ENCODE data around the gene ZFP1. TPM values are rescaled to one million over a fixed set of nuclear protein-coding genes. Genes with fewer than 3 reads are reported as not detected.
"Not testable (repeated sequence)": the region's sequence is repeated elsewhere in the genome, so short reads cannot be mapped to it uniquely, and the experiment has no call there.

The ZFP1 gene
- total and polyA plus RNA-seq, 5 donors = 3.8 to 11.2 (median 8.7) TPM

- 80% methylated on average over 10 of the region's 10 CpGs for WGBS
- intact Hi-C loops (cut with DNase I) = no loop called here
These were observed 45.6 kb downstream of the ZFP1 start for GRCh38 chr16:75193730-75194444.

GRCh38 chr16:75195811-75196790 is 47.8 kb downstream of the ZFP1 start:
- no peaks in the 10 kb centered on the region for H3K4me1 ChIP-seq (ENCODE audit: control insufficient read depth, insufficient read depth, low read length)
- H3K9me3 ChIP-seq (ENCODE audit: control insufficient read depth, low read length) = no peaks in the 10 kb centered on the region
- DNase-seq = no peak
- H3K27ac ChIP-seq (ENCODE audit: low read length) = no peak overlapping the region
- intact Hi-C loops (cut with DNase I) = no loop called here
- no peaks in the 10 kb centered on the region for H3K27me3 ChIP-seq (ENCODE audit: control insufficient read depth, insufficient read depth)
- 82% methylated on average over 24 of the region's 24 CpGs for WGBS
- no peak overlapping the region for H3K4me3 ChIP-seq (ENCODE audit: low read length)
- no peak for ATAC-seq

More at GRCh38 chr16:75193730-75194444, 45.6 kb downstream of the ZFP1 start:
- DNase-seq = no peak
- Histone ChIP-seq H3K4me1 (ENCODE audit: control insufficient read depth, insufficient read depth, low read length) (no peaks in the 10 kb centered on the region), H3K9me3 (ENCODE audit: control insufficient read depth, low read length) (no peaks in the 10 kb centered on the region), H3K27me3 (ENCODE audit: control insufficient read depth, insufficient read depth) (no peaks in the 10 kb centered on the region), H3K4me3 (ENCODE audit: low read length) (no peak overlapping the region), H3K27ac (ENCODE audit: low read length) (no peak overlapping the region)
- no peak for ATAC-seq

- no peak for ATAC-seq
- no peak for DNase-seq
- intact Hi-C loops (cut with DNase I) = no loop called here
These were observed 48.5 kb downstream of the ZFP1 start for GRCh38 chr16:75196836-75197235.

GRCh38 chr16:75197522-75198134 is 49.3 kb downstream of the ZFP1 start:
- 52% methylated on average over 14 of the region's 14 CpGs for WGBS
- Histone ChIP-seq H3K4me1 (ENCODE audit: control insufficient read depth, insufficient read depth, low read length) (no peaks in the 10 kb centered on the region), H3K27me3 (ENCODE audit: control insufficient read depth, insufficient read depth) (no peaks in the 10 kb centered on the region), H3K9me3 (ENCODE audit: control insufficient read depth, low read length) (no peaks in the 10 kb centered on the region), H3K4me3 (ENCODE audit: low read length) (no peak overlapping the region), H3K27ac (ENCODE audit: low read length) (no peak overlapping the region)
- no peak for ATAC-seq
- DNase-seq = no peak
- intact Hi-C loops (cut with DNase I) = loop anchor here in 2 of 4 donors (2.0 kb wide), 1 partner anchor 205 kb away; no protein-coding TSS in a partner anchor

More at GRCh38 chr16:75196836-75197235, 48.5 kb downstream of the ZFP1 start:
- Histone ChIP-seq H3K9me3 (ENCODE audit: control insufficient read depth, low read length) (no peaks in the 10 kb centered on the region), H3K4me1 (ENCODE audit: control insufficient read depth, insufficient read depth, low read length) (no peaks in the 10 kb centered on the region), H3K27me3 (ENCODE audit: control insufficient read depth, insufficient read depth) (no peaks in the 10 kb centered on the region), H3K4me3 (ENCODE audit: low read length) (no peak overlapping the region), H3K27ac (ENCODE audit: low read length) (no peak overlapping the region)
- WGBS = 71% methylated on average over 9 of the region's 9 CpGs

GRCh38 chr16:75198135-75198600 is 49.8 kb downstream of the ZFP1 start:
- H3K27ac ChIP-seq (ENCODE audit: low read length) = no peak overlapping the region
- H3K4me1 ChIP-seq (ENCODE audit: control insufficient read depth, insufficient read depth, low read length) = no peaks in the 10 kb centered on the region
- no peaks in the 10 kb centered on the region for H3K27me3 ChIP-seq (ENCODE audit: control insufficient read depth, insufficient read depth)
- H3K9me3 ChIP-seq (ENCODE audit: control insufficient read depth, low read length) = no peaks in the 10 kb centered on the region
- intact Hi-C loops (cut with DNase I) = loop anchor here in 2 of 4 donors (2.0 kb wide), 1 partner anchor 205 kb away; no protein-coding TSS in a partner anchor
- no peak for ATAC-seq
- no peak for DNase-seq
- 18% methylated on average over 18 of the region's 18 CpGs for WGBS
- no peak overlapping the region for H3K4me3 ChIP-seq (ENCODE audit: low read length)

- no peaks in the 10 kb centered on the region for H3K4me1 ChIP-seq (ENCODE audit: control insufficient read depth, insufficient read depth, low read length)
- no peak overlapping the region for H3K4me3 ChIP-seq (ENCODE audit: low read length)
- DNase-seq (peak in 1 of 3 donors; percentile 9), ATAC-seq (no peak)
- no peaks in the 10 kb centered on the region for H3K9me3 ChIP-seq (ENCODE audit: control insufficient read depth, low read length)
- 92% methylated on average over 13 of the region's 13 CpGs for WGBS
- no peaks in the 10 kb centered on the region for H3K27me3 ChIP-seq (ENCODE audit: control insufficient read depth, insufficient read depth)
- H3K27ac ChIP-seq (ENCODE audit: low read length) = no peak overlapping the region
- intact Hi-C loops (cut with DNase I) = loop anchor here in 2 of 4 donors (2.0 to 10.0 kb wide), 2 partner anchors 19 to 183 kb away; no protein-coding TSS in a partner anchor
These were observed 53.8 kb downstream of the ZFP1 start for GRCh38 chr16:75202069-75202590.

- H3K27me3 ChIP-seq (ENCODE audit: control insufficient read depth, insufficient read depth) = no peaks in the 10 kb centered on the region
- no peaks in the 10 kb centered on the region for H3K9me3 ChIP-seq (ENCODE audit: control insufficient read depth, low read length)
- H3K27ac ChIP-seq (ENCODE audit: low read length) = no peak overlapping the region
- H3K4me3 ChIP-seq (ENCODE audit: low read length) = no peak overlapping the region
- no peaks in the 10 kb centered on the region for H3K4me1 ChIP-seq (ENCODE audit: control insufficient read depth, insufficient read depth, low read length)
- ATAC-seq (no peak), DNase-seq (peak in 1 of 3 donors; percentile 12)
- intact Hi-C loops (cut with DNase I) = loop anchor here in 2 of 4 donors (2.0 to 10.0 kb wide), 2 partner anchors 18 to 182 kb away; no protein-coding TSS in a partner anchor
- WGBS = 86% methylated on average over 12 of the region's 12 CpGs
These were observed 54.8 kb downstream of the ZFP1 start for GRCh38 chr16:75203096-75203495.

- H3K4me1 ChIP-seq (ENCODE audit: control insufficient read depth, insufficient read depth, low read length) = no peaks in the 10 kb centered on the region
- no peaks in the 10 kb centered on the region for H3K27me3 ChIP-seq (ENCODE audit: control insufficient read depth, insufficient read depth)
- no peak overlapping the region for H3K4me3 ChIP-seq (ENCODE audit: low read length)
- WGBS = 78% methylated on average over 13 of the region's 13 CpGs
- peak in 1 of 3 donors; percentile 42 for DNase-seq
- intact Hi-C loops (cut with DNase I) = loop anchor here in 2 of 4 donors (2.0 to 10.0 kb wide), 2 partner anchors 17 to 181 kb away; no protein-coding TSS in a partner anchor
- no peak overlapping the region for H3K27ac ChIP-seq (ENCODE audit: low read length)
- H3K9me3 ChIP-seq (ENCODE audit: control insufficient read depth, low read length) = no peaks in the 10 kb centered on the region
- ATAC-seq = no peak
These were observed 55.5 kb downstream of the ZFP1 start for GRCh38 chr16:75203667-75204409.

- Histone ChIP-seq H3K4me3 (ENCODE audit: low read length) (no peak overlapping the region), H3K4me1 (ENCODE audit: control insufficient read depth, insufficient read depth, low read length) (no peaks in the 10 kb centered on the region), H3K27me3 (ENCODE audit: control insufficient read depth, insufficient read depth) (no peaks in the 10 kb centered on the region), H3K9me3 (ENCODE audit: control insufficient read depth, low read length) (no peaks in the 10 kb centered on the region), H3K27ac (ENCODE audit: low read length) (no peak overlapping the region)
- ATAC-seq (peak in 1 of 2 donors; percentile 12), DNase-seq (no peak)
- intact Hi-C loops (cut with DNase I) = loop anchor here in 1 of 4 donors (10.0 kb wide), 1 partner anchor 180 kb away; no protein-coding TSS in a partner anchor
- 94% methylated on average over 6 of the region's 6 CpGs for WGBS
These were observed 56.1 kb downstream of the ZFP1 start for GRCh38 chr16:75204410-75204758.

GRCh38 chr16:75204905-75205304 is 56.6 kb downstream of the ZFP1 start:
- H3K4me3 ChIP-seq (ENCODE audit: low read length); H3K27ac ChIP-seq (ENCODE audit: low read length); DNase-seq; H3K9me3 ChIP-seq (ENCODE audit: control insufficient read depth, low read length); H3K27me3 ChIP-seq (ENCODE audit: control insufficient read depth, insufficient read depth); H3K4me1 ChIP-seq (ENCODE audit: control insufficient read depth, insufficient read depth, low read length): not testable (repeated sequence)
- ATAC-seq = peak in 1 of 2 donors; percentile 9
- WGBS = no CpG with 5 or more reads among the region's 20 CpGs
- intact Hi-C loops (cut with DNase I) = loop anchor here in 1 of 4 donors (10.0 kb wide), 1 partner anchor 180 kb away; no protein-coding TSS in a partner anchor

Measured in right cardiac atrium (tissue), 5 donors.